Dermis blood vessel endothelial cell (primary cell): ENCODE results near the gene TEKT2. TPM values are rescaled to one million over a fixed set of nuclear protein-coding genes. Genes with fewer than 3 reads are reported as not detected.

Source experiments
- DNase-seq: peaks from one replicate; pipeline ENCODE4 v3.0.0; 2010
- total RNA-seq: library from RNA; depleted of rRNA; stranded (reverse); fragments of >200 nt; gene quantifications from 2 replicates; pipeline ENCODE4 v1.2.3, GENCODE V29; 2014

Gene TEKT2
- total RNA-seq, 1 donor from 2014 or later: 0.68 TPM

DNA sequence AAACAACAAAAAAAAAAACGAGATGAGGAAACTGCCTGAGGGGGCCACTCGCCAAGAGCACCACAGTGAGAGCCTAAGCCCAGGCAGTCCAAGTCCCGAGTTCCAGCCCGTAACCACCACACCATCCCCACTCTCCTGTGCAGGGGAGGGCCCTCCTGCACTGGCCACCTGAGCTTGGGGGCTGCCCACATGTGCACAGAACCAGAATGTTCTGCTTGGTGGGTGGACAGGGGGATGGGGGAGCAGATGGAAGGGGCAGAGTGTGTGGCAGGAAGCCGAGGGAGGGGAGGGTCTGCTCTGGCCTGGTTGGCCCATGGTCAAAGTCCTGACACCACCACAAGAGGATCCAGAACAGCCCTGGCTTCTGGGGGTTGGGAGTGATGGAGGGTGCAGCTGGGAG is 22.4 kb downstream of the TEKT2 start:
- DNase-seq: no peak

DNA sequence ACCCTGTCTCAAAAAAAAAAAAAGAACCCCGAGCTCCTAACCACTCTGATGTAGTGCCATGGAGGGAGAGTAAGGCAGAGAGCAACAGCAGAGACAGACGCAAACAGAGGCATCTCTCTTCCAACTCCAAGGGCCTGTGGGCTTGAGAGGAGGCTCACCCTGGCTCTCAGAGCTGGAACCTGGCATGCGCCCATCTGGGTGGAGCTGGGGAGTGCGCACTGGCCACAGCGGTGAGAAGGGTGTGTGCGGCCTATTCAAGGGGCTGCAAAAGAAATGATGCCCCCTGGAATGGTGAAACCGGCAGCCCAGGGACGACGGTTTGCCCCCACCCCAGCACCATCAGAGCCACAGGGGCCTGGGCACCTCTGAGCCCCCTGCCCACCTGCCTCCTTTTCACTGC is 23.5 kb downstream of the TEKT2 start:
- DNase-seq: no peak

DNA sequence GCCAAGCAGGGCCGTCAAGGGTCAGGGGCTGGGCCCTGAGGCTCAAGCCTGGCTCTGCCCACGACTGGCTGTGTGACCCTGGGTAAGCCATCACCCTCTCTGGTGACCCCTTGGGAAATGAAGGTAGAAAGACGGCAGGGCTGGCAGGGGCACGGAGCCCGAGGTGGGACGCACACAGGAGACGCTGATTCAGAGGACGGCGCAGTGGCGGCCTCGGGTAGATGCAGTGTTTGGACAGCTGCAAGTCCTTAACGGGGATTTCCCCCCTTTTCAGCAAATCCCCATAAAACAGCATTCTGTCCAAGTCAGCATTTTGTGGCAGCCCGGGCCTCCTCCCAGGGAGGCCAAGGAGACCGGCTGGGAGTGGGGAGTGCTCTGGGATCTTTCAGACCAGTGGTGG is 24.4 kb downstream of the TEKT2 start:
- no peak for DNase-seq

DNA sequence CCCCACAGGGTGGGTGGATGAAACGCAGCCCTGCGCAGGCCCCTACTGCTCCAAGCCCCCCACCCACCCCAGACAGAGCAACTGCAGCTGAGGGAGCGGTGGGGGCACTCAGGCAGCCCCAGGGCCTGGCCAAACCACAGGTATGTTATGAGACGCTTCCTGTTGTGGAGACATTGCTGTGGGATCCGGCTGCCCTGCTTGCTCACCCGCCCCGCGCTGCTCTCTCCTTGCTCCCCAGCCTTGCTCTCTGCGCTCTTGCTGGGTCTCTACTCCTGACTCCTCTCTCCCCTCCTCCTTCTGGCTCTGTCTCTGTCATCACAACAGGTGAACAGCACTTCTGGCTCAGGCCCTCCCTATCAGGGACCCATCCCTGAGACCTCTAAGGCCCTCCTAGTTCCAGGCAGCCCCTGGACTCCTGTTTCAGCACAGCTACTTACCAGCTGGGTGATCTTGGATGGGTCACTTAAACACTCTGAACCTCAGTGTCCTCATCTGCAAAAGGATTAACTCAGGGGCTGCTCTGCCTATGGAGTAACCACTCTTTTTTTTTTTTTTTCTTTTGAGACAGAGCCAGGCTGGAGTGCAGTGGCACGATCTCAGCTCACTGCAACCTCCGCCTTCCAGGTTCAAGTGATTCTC is 25.3 kb downstream of the TEKT2 start:
- no peak for DNase-seq

DNA sequence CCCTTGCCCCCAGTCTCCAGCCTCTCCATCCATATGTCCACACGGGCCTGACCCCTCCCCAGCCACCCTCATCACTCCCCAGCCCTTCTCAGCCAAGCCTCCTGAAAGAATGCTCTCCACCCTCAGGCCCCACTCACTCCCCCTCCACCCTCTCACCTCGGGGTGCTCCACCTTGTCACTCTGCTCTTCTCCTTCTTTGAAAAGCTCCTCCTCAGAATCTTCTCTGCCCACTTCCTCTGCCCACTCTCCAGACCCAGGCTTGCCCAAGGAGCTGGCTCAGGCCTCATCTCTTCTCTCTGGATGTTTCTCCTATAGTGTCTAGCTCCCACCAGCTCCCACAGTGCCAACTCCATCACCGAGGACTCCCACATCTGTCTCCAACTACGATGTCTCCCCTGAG is 27.3 kb downstream of the TEKT2 start:
- DNase-seq: no peak

DNA sequence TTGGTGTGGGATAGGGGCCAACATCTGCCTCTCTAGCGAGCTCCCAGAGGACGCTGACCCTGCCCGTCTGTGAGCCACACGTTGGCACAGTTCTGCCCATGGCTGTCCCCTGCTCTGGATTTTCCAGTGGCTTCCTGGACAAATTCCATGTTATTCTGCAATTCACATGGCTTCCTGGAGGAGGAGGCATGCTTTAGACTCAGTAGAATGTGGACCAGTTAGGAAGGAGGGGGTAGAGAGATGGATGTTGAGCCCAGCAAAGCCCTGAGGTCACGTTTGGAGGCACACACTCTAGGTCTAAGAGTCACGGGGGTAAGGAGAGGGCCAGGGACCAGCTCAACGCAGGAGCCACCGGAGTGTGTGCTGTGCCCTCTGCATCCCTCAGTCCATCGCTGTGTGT is 28.9 kb downstream of the TEKT2 start:
- no peak for DNase-seq

DNA sequence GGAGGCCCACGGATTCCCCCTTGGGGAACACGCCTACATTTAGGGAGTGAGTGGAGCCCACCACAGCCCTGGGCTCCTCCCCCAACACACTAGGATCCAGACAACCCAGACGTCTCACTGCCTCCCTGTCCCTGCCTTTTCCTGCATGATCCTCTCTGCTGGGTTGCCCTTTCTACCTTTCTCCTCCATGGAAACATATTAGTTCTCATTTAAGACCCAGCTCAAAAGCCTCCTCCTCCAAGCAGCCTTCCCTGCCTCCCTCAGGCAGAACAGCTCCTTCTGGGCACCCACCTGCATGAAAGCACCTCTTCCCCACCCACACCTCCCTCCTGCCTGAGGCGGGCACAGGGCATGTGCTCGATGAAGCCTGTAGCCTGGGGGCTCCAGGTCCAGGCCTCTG is 30.5 kb downstream of the TEKT2 start:
- DNase-seq: no peak

DNA sequence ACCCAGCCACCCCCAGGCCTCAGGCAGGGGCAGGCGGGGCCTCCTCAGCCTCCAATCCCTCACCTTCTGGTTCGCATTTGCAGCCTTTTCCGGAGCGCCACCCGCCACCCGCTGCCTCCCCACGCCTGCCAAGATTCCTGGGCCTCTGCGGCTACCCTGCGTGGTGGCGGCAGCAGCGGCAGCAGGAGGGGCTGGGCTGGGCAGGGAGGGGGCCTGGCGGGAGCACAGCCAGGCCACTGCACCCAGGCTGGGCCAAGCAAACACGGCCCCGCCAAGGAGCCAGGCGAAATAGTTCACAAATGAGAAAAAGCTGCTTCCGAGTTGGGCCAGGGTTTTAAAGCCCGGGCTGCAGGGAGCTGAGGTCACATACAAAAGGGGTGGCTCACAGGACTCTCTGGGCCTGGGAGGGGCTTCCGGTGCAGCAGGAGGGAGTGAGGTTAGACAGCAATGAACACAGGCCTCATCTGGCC is 31.3 kb downstream of the TEKT2 start:
- no peak for DNase-seq

DNA sequence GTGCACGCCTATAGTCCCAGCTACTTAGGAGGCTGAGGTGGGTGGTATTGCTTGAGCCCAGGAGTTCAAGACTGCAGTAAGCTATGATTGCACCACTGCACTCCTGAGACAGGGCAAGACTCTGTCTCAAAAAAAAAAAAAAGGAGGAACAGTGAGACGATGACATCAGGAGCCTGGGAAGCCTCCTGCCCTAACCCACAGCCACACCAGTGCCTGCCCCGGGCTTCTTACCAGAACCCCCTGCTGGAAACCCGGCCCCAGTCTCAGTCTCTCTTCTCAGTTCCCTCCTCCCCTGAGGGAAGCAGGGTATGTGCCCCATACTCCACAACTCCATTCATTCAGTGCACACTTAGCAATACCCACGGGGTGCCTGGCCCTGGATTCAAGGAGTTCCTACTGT is 32.0 kb downstream of the TEKT2 start:
- DNase-seq: no peak

DNA sequence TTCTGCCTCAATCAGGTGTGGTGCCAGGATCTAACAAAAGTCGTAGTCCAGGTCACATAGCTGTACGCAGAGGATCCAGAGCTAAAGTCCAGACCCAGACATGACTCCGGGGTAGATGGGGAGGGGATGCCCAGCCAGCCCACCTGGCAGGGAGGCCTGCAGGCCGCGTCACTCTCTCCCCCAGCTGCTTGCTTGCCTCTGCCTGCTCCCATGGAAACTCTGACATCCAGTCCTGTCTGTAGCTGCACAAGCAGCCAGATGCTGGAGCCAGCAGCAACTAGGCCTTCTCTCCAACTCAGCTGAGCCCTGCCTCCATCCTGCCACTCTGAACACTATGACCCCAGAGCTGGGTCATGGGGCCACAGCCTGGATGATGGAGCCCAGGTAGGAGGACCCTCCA is 33.0 kb downstream of the TEKT2 start:
- DNase-seq: no peak

DNA sequence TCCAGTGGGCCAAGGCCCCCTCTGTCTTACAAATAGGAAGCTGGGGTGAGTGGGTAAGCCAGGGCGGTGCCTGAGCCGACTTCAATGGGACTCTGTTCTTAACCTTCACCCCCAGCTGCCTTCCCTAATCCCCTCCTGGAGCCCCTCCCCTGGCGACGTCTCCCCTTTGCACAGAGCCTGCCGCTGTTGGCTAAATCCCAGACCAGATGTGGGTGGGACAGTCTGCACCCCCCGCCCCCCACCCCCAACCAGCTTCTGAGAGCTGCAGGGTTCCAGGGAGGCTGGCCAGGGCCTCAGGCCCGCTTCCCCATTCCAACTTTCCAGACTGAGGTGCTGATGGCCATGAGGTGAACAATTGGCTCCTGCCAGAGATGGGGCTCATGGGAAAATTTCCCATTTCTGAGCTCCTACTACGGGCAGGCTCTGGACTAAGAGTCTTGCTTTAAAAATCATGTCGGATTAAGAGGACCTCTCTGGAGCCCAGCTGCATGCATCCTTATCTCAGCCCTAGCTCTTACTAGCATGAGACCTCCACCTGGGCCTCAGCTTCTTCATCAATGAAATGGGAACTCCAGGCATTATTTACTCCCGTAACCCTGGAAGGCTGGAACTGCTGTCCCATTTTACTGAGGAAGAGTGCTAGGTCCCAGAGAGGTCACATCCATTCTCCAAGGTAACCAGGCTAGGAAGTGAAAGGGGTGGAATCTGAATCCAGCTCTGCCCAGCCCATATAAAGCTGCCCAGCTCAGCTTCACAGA is 34.7 kb downstream of the TEKT2 start:
- DNase-seq: no peak

DNA sequence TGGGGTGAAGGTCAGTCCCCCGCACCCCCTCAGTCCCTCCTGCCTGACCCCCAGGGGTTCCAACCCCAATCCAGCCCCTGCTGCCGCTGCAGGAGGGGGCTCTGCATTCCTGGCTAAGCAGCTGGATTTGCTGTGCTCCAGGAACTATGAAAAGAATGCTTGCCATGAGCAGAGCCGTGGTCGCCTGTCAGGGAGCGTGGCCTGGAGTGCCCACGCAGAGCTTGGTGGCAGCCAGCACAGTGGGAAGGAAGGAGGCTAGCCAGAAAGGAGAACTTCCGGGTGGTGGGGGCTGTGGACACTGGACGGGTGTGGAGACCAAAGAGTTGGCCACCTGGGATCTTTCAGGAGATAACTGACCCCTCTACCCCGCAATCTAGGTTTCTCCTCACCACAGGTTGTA is 35.6 kb downstream of the TEKT2 start:
- no peak for DNase-seq

DNA sequence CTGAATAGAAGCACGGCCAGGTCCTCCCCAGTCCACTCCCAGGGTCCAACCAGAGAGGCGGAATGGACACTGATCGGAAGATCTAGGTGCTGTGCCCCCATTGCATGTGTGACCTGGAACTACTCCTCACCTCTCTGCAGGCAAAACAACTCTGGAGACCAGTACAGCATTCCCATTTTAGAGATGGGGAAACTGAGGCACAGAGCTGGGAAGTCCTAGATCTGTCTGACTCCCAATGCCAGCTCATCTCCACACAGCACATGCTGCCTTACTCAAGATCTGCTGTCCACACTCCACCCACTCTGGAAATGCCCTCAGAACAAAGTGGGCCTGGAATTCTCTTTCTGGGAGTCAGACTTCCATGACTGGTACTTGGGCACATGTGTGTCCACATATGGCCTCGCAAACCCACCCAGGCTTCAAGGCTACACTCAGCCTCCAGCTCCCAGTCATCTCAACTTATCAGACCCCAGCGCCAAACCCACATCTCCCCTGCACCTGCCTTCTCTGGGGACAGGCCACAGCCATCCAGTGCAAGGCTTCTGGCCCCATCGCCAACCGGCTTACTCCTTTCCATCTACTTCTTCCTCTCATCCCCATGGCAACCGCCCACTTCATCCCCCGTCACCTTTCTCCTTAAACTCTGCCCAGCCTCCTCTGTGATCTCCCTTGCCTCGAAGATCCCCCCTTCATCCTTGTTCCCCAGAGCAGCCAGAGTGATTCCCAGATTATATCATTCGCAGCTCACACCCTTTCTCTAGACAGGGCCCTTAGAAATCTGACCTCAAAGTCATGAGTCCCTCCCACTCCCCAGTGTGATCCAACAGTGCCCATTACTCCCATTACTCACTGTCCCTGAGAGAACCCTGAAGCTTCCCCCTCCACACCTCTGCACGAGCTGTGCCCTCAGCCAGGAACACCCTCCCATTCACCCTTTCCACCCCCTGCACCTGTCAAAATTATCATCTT is 38.5 kb downstream of the TEKT2 start:
- no peak for DNase-seq

DNA sequence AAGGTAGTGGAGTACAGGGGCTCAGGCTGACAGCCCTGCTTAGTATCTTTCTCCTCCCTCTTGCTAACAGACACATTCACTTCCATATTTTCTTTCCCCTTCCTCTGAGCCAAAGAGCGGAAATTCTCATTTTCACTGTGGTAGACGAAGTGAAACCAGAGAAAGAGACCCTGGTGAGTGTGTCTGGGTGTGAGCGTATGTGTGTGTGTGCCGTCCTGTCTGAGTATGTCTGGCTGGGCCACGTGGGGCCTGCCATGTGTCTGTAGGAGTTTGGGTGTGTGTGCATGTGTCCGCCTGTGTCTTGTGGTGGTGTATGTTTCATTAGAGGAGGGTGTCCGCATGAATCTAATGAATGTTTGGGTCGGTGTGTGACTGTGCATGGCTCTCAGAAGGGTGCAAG is 39.5 kb downstream of the TEKT2 start:
- no peak for DNase-seq

DNA sequence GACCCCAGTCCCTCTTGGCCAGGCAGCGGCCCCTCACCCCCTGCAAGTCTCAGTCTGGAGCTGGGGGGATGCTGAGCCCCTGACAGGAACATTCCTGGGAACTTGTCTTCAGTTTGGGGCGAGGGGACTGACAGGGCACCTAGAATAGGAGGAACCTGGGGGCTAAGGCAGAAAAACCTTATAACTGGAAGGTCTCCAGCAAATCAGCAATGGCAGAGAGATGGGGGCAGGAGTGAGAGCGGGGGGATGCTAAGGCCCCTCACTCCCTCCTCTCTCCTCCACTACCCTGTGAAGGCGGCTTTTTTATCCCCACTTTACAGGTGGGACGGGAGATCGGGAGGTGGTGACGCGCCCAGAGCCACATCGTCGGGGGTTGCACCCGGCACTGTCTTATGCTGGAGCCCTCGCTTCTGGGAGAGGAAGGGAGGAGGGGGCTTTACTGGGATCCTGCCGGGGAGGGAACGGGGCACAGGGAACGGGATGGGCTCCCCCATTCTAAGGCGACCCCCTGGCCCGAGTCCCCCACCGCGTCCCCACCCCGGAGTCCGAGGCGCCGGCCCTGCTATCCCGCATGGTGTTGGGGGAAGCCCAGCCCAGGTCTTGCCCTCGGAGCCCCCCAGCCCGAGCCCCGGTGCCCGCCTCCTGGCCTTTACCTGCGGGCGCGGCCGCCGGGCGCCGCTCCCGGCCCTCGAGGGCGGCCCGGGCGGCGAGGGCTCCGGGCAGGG is 40.7 kb downstream of the TEKT2 start:
- no peak for DNase-seq

DNA sequence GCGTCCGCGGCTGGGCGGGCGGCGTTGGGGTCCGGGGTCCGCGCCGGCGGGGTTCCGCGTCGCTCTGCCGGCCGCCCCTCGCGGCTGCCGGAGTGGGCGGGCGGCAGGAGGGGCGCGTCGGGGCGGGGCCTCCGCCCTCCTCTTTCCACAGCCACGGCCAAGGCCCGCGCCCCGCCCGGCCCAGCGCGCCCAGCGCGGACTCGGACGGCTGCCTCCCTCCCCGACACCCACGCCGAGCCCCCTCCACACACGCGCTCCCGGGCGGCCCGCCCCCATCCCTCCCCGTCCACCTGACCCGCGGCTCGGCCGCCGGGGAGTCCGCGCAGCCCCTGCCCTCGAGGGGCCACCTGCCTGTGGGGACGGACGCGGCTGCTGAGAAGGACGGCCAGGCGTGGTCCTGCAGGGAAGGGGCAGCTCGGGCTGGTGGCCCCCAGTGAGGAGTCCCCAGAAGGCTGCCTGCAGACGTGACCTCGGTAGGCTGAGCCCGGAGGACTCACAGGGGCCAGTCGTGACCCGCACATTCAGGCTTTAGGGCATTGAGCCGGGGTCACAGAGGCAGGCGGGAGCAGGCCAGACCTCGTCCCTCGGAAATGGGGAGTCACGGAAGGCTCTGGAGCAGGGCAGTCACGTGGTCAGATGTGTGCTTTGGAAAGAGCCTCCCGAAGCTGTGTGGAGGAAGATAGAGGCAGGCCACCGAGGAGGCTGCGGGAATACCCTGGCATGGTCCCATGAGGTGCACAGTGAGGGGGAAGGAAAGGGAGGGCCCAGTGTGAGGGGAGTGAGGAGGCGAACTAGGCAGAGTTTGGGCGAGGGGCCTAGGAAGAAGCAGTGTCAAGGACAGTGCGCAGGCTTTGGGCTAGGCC is 41.5 kb downstream of the TEKT2 start, which contains the start of gene COL8A2:
Gene COL8A2, minus strand, starts transcription at position 94 of the 863 bp plus-strand sequence. CDS start 24,980 bp downstream, outside the sequence.
- no peak for DNase-seq

DNA sequence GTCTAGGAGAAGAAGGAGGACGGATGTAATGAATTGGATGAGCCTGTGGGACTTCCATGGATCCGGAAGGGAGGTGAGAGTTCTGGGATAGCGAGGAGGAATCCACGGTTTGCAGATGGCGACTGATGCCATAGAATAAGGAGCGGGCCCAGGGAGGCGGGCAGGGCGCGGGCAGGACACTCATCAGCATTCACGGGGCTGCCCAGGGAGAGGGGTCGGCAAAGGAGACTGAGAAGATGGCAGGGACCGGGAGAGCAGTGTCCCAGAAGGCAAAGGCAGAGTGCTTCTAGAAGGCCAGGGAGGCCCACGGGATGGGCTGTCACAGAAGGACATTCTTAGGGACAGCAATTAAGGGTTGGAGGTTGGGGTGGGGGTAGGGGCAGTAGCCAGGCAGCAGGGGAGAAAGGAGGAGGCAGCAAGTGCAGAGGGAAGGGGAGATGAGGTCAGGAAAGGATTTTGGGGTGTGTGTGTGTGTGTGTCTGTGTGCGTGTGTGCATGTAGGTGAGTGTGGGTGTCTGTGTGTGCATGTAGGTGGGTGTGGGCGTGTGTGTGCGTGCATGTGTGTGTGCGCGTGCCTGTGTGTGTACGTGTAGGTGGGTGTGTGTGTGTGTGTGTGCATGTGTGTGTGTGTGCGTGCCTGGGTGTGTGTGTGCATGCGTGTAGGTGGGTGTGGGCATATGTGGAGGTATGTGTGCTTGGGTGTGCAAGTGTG is 42.3 kb downstream of the TEKT2 start:
- no peak for DNase-seq

DNA sequence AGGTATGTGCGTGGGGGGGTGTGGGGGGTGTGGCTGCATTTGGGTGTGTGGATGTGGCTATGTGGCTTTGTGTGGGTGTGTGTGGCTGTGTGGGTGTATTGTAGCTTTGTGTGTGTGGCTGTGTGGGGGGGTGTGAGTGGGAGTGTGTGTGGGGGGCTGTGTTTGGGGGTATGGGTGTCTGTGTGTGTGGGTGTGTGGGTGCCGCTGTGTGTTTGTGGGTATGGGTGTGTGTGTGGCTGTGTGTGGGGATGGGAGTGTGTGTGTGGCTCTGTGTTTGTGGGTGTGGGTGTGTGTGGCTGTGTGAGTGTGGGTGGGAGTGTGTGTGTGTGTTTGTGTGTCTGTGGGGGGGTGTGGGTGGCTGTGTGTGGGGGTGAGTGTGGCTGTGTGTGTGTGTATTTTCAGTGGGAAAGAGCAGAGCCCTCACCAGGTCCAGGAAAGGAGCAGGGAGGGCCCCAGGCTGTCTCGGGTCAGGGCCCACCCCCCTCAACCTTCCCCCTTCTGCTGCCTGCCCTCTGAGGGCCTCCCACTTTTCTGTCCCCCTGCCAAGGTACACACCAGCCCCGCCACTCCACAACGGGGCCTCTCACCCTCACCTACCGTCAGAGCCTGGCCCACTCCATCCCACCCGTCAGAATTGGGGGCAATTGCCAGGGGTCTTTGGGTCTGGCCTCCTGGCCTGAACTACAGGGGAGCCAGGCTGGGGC is 43.1 kb downstream of the TEKT2 start:
- DNase-seq: no peak

DNA sequence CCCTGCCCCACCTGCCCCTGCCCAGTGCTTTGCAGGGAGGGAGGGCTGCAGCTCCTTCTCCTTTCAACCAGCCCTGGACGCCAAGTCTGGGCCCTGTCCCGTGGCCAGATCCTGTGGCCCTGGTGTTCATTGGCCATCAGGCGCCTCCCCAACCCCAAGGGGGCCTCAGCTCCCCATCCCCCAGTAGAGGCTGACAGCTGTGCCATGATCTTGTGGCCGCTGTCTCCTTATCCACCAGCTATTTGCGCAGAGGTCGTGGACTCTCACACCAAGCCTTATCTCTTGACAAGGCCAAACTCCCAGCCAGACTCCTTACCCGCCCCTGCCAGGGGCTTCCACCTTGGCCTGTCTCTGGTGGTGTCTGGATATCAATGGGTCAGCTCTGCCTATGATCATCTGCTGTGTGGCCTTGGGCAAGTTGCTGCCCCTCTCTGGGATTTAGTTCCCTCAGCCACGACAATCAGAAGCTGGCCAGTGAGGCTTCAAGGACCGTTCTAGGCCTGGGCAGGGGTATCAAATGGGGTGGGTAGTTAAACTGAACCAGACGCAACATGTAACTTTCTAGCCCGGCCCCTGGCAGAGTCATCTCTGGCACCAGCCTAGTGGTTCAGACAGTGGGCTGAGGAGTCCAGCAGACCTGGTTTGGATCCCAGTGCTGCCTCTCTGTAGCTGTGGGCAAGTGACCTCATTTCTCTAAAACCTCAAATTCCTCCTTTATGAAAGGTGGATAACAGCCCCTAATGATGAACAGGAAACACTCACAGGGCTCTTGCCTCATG is 44.4 kb downstream of the TEKT2 start:
- no peak for DNase-seq

DNA sequence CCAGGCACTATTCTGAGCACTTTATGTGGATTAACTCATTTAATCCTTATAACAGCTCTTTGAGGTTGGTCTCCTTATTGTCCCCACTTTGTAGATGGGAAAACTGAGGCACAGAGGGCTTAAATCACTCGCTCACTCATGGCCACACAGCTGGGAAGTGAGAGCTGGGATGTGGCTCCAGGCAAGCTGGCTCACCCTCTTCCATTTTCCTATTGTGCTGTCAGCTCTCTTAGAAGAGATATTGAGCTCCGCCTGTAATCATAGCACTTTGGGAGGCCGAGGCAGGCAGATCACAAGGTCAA is 45.0 kb downstream of the TEKT2 start:
- DNase-seq: no peak
